Mammary epithelial cell (primary cell): ENCODE results near the gene PIWIL4.

ENCODE experiments used
- CTCF ChIP-seq, 2 donors: IDR thresholded peaks in 1 of 2; conservative IDR thresholded peaks in 1 of 2; 2 replicates each; pipeline ENCODE4 v1.5.1; 2011 to 2012; ENCODE audit warnings: inconsistent platforms in 2 of 2, low read length in 2 of 2, mild to moderate bottlenecking in 2 of 2, control low read depth in 1 of 2, low read depth in 1 of 2; ENCODE audit not compliant: insufficient read depth in 1 of 2; ENCODE audit errors: extremely low read depth in 1 of 2
- EZH2 ChIP-seq: IDR thresholded peaks from 2 replicates; pipeline ENCODE4 v1.6.1; 2012; ENCODE audit warnings: low read length, inconsistent platforms, borderline replicate concordance

DNA sequence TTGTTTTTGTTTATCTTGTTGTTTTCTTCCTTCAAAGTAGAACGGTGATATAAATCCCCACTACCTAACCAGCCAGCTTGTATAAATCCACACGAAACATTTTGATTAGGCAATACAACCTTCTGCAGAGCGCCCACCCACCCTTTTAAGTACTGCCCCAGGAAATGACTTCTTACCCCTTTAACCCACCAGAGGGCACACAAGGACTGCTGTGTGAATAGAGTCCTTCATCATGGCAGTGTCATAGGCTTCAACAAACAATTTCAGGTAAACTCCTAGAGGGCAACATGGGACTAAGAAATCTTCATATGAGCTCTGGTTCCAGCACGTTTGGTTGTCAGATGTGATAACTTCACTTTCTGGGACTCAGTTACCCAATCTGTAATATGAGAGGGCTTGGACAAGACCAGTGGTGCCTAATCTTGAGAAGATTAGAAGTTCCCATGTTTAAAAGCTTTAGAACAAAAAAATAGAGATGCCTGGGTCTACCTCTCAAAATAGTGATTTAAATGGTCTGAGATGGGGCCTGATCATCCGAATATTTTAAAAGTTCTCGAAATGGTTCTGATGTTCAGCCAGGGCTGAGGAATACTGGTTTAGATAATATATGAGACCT is 56.1 kb downstream of the PIWIL4 start:
- peak; percentile 91 to 94 for TF ChIP-seq CTCF (conservative IDR thresholded peaks at IDR 0.05 in 1 of 2, IDR thresholded peaks at IDR 0.05 in 1 of 2; ENCODE audit: extremely low read depth in 1 of 2, insufficient read depth in 1 of 2, low read depth in 1 of 2, low read length in 2 of 2)
- no peak for TF ChIP-seq EZH2
